Middle frontal gyrus (tissue), 1 donor: Measurements from ENCODE around the gene SLC35F3.

Experiments used
- DNase-seq: peaks from one replicate; pipeline ENCODE4 v3.0.0-alpha.2; 2015; ENCODE audit warnings: low spot score; ENCODE audit errors: extremely low spot score

SLC35F3 gene

GRCh38 chr1:234315091-234315541, 410.6 kb downstream of the SLC35F3 start:
- no peak for DNase-seq

DNA sequence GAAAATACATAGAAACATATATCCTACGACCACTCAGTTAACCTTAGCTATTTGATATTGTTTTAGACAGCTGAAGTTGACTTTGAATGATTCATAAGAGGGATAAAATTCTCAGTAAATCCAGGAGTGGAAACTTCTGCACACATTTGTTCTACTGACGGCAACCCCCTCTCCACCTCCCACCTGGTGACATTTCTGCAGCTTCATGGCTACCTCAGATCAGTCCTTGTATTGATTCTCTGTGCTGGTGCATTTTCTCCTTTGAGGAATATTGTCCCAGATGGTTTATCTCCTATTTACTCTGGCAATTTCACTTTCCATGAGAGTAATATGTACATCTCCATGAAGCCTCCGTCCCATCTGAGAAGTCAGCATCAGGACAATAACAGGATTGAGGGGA, 411.1 kb downstream of the SLC35F3 start:
- no peak for DNase-seq

GRCh38 chr1:234316486-234316885, 412.0 kb downstream of the SLC35F3 start:
- DNase-seq = no peak

- DNase-seq = no peak
Measured at GRCh38 chr1:234316937-234317336, 412.5 kb downstream of the SLC35F3 start.

DNA sequence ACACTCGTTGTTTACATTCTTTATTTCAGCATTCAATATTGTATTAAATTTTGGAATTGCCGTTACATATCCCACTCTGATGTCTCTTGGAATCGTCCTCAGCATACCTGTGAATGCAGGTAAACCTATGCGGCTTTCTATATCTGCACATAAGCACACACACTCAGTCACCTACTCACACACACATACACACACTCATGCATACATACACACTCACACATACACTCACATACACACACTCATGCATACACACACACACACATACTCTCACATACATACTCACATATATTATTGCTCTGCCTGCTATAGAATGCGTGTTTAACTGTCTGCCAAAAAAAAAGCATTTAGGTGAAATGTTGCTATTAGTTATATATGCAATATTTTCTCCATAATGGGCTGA, 415.6 kb downstream of the SLC35F3 start:
- no peak for DNase-seq

GRCh38 chr1:234320549-234320948, 416.1 kb downstream of the SLC35F3 start:
- no peak for DNase-seq

DNA sequence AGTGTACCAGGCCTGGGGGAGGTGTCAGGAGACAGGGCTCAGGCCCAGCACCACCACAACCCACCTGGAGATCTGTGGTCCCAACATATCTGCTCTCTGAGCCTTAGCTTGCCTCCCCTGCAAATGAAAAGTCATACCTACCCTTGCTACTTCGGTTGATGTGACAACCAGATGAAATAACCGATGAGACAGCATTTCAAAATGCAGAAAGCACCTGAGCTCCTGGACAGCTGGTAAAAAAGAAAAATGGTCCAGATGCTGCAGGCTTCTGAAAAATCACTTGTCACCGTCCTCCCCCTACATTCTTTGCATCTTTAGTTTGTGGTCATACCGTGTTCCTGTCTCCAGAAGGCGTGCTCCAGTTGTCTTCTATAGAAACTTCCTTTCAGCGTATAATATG, 416.8 kb downstream of the SLC35F3 start:
- DNase-seq = no peak

- DNase-seq = no peak
Measured at GRCh38 chr1:234322097-234322496, 417.6 kb downstream of the SLC35F3 start.

- no peak for DNase-seq
Measured at GRCh38 chr1:234322979-234323378, 418.5 kb downstream of the SLC35F3 start.

DNA sequence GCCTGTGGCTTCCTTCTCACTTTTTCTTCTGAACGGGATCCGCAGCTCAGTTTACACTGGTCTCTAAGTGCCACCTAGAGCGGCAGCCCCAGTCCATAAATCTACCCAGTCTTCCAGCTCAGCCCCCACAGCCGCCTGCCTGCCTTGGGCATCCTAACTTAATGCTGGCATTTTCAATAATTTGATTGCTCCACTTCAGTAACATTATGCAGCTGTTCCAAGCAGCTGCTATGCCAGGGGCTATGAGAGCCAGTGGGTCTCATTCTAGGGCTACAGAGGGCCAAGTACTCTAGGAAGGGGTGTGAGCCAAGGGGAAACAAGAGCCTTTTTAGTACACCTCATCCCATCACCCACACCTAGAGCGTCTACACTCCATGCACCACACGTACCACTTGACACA, 420.3 kb downstream of the SLC35F3 start:
- DNase-seq = no peak

DNA sequence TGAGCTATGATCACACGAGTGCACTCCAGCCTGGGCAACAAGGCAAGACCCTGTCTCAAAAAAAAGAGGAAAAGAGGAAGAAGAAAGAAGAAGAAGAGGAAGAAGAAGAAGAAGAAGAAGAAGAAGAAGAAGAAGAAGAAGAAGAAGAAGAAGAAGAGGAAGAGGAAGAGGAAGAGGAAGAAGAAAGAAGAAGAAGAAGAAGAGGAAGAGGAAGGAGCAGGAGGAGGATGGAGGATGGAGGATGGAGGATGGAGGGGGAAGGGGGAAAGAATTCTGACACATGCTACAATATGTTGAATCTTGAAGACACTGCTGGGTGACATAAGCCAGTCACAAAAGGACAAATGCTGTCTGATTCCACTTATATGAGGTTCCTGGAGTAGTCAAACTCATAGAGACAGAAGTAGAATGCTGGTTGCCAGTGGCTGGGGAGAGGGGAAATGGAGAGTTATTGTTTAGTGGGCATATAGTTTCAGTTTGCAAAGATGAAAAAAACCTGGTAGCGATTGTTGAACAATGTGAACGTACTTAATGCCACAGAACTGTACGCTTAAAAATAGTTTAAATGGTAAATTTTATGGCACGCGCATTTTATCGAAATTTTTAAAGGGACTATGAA, 421.5 kb downstream of the SLC35F3 start:
- DNase-seq = no peak

- peak; percentile 39 for DNase-seq
Measured at GRCh38 chr1:234326497-234327366, 422.3 kb downstream of the SLC35F3 start.

DNA sequence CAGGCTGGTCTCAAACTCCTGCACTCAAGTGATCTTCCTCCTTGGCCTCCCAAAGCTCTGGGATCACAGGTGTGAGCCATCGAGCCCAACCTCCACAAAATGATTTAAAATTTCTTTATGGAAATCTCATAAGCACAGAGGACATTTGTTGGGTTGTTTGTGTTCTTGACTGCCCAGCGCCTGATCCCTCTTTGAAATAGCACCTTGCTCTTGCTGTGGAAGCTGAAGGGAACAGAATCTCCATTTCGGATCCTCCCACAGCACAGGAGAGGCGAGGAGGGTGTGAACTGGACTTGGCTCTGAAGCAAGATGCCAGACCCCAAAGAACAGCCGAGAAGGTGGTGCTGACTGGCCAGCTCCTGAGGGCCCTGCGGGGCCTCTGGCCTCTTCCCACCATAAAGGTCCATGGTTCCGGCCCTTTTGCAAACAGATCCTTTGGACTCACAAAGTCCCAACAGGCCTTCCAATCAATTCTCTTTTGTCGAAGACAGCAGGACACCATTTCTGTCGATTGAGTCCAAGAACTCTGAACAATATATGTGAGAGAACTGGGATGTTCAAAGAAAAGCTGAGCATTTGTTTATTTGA, 423.2 kb downstream of the SLC35F3 start:
- DNase-seq = no peak

- no peak for DNase-seq
Measured at GRCh38 chr1:234330843-234331215, 426.4 kb downstream of the SLC35F3 start.

- no peak for DNase-seq
Measured at GRCh38 chr1:234331507-234331906, 427.0 kb downstream of the SLC35F3 start.

GRCh38 chr1:234336359-234336758, 431.9 kb downstream of the SLC35F3 start:
- DNase-seq = no peak

GRCh38 chr1:234337233-234337632, 432.8 kb downstream of the SLC35F3 start:
- no peak for DNase-seq

DNA sequence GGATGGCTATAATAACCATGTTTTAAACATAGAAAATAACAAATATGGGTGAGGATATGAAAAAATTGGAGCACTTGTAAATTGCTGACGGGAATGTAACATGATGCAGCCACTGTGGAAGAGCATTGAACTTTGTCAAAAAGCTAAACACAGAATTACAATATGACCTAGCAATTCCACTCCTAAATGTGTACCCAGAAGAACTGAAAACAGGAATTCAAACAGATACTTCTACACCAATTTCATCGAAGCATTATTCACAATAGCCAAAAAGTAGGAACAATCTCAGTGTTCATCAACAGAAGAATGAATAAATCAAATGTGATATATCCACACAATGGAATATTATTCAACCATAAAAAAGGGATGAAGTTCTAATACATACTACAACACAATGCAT, 436.1 kb downstream of the SLC35F3 start:
- DNase-seq = no peak

DNA sequence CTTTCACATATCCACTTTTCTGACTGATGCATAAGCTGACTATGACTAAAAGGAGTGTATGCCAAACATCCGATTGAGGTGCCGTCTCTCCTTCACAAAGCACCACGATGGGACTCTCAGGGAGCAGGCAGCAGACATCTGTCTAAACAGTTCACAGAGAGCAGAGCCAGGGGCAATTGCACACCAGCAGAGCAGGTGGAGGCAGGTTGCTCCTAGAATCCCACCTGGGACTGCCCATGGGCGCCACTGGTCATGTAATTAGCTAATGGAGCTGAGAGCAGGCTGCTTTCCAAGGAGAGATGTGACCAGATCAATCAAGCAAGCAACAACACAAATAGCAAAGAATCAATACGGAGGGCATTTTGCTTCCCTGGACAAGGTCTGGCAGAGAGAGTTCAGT, 438.3 kb downstream of the SLC35F3 start:
- no peak for DNase-seq

GRCh38 chr1:234345237-234345636, 440.8 kb downstream of the SLC35F3 start:
- DNase-seq = no peak

GRCh38 chr1:234348964-234349363, 444.5 kb downstream of the SLC35F3 start:
- no peak for DNase-seq

DNA sequence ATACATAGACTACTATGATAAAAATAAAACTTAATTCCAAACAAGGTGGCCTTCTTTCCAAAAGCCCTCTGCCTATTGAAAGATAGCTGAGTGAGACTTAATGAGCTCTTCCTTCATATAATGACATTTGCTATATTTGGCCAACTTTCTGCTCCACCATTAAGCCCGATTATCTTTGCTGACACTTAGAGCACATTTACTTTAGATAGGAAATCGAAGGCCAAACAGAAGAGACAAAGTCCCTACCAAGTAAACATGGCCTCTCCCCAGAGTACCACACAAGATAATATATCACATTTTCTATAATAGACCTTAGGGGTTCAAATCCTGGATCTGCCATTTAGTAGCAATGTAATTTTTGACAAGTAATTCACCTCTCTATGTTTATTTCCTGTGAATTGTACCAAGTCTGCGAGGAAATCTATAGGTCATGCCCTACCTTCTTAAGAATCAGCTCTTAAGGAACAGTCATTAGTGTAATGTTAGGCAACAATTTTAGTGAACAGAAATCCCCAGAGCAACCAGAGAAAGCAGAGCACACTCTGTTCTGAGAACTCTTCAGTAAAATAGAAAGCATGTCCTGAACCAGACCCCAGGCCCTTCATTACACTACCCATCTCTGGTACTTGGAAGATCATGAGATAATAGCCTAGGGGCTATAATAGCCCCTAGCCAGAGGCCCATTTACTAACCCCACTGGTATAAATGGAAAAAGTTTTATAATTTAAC, 451.5 kb downstream of the SLC35F3 start:
- DNase-seq = no peak
